Astrocyte of the spinal cord (primary cell): ENCODE data around the gene PDLIM5.

Source experiments
- DNase-seq: peaks from one replicate; pipeline ENCODE4 v3.0.0; 2011; ENCODE audit warnings: low read depth, low spot score
- H3K4me3 ChIP-seq: 2 replicates; pipeline ENCODE4 v1.5.1; 2011; ENCODE audit warnings: low read depth, mild to moderate bottlenecking, low read length, moderate library complexity
- CTCF ChIP-seq: IDR thresholded peaks from 2 replicates; pipeline ENCODE4 v1.5.1; 2012; ENCODE audit warnings: low read depth, mild to moderate bottlenecking, low read length, inconsistent platforms
- in situ Hi-C: cut with HindIII; loops from 2 replicates; pipeline ENCODE4 v1.10.0; 2017; ENCODE audit warnings: low sequenced_read_pairs

PDLIM5 gene

GRCh38 chr4:94409375-94409679 is 42.4 kb upstream of the PDLIM5 start:
- H3K4me3 ChIP-seq = no peak overlapping the region
- no peak for TF ChIP-seq CTCF
- in situ Hi-C loops = no loop called here
- DNase-seq = no peak

- in situ Hi-C loops = no loop called here
- TF ChIP-seq CTCF = no peak
- H3K4me3 ChIP-seq = no peak overlapping the region
- DNase-seq = no peak
These were observed 41.8 kb upstream of the PDLIM5 start for GRCh38 chr4:94409962-94410361.

GRCh38 chr4:94410678-94411206 is 41.0 kb upstream of the PDLIM5 start:
- in situ Hi-C loops = no loop called here
- no peak overlapping the region for H3K4me3 ChIP-seq
- DNase-seq = peak; percentile 46
- no peak for TF ChIP-seq CTCF

GRCh38 chr4:94411296-94411695 is 40.4 kb upstream of the PDLIM5 start:
- in situ Hi-C loops = no loop called here
- no peak overlapping the region for H3K4me3 ChIP-seq
- no peak for TF ChIP-seq CTCF
- no peak for DNase-seq

- in situ Hi-C loops = no loop called here
- DNase-seq = no peak
- TF ChIP-seq CTCF = no peak
- no peak overlapping the region for H3K4me3 ChIP-seq
These were observed 39.6 kb upstream of the PDLIM5 start for GRCh38 chr4:94412019-94412657.

GRCh38 chr4:94412658-94413038 is 39.1 kb upstream of the PDLIM5 start:
- peak; percentile 71 for DNase-seq
- H3K4me3 ChIP-seq = no peak overlapping the region
- TF ChIP-seq CTCF = no peak
- in situ Hi-C loops = no loop called here
